ENCODE results near the gene PRKCD. TPM values are rescaled to one million over a fixed set of nuclear protein-coding genes. Genes with fewer than 3 reads are reported as not detected.

Gene PRKCD
- total RNA-seq, 1 experiment from 2014 or later, result 19.2 TPM

DNA sequence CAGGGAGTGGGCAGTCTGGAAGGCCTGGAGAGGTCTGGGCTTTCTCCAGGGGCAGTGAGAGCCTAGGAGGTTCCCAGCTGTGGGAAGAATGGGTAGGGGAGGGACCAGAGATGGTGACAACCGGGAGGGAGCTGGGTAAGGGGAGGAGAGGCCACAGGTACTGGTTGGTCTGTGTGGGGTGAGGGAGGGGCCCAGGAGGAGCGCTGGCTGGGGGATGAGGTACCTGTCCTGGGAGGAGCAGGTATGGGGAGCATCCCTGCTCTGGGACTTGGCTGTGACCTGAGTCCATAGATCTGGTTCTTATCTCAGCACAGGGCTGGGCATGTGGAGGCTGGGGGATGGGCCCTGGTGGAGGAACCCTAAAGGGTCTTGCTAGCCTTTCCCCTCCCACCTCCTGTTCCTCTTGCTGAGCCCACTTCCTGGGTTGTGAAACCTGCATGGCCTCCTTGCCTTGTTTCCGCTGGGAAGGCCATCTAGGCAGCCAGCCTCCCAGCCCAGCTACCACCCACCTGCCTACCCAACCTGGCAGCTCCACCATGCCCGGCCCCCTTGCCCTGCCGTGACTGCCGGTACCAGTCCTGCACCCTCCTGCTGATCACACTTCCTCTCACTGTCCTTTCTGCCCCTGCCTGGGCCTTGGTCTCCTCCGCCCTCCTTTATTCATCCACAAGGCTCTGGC, 11.0 kb downstream of the PRKCD start:
- no peaks in the 10 kb centered on the region for H3K9me3 Mint-ChIP-seq
- ChIA-PET CTCF (interaction anchor here (1.1 to 3.8 kb wide), 4 partner anchors 11 to 61 kb away, joined by 3 to 15 read pairs (median 6); partner anchors contain the start of gene PRKCD), POLR2A (no interaction called here)
- peaks cover 55% of the 10 kb centered on the region for H3K4me1 Mint-ChIP-seq
- TF ChIP-seq ZNF263 (CRISPR knock-in tag; IDR thresholded peaks at IDR 0.05; ENCODE audit: low read depth), result peak; percentile 65; the same call in 1 of the 2 replicates
- 0 out of 2 replicates have a peak, but pooled peaks have one; percentile 32 for TF ChIP-seq NFE2L1 (CRISPR knock-in tag; IDR thresholded peaks at IDR 0.05)
- 0 out of 2 replicates have a peak, but pooled peaks have one; percentile 24 for TF ChIP-seq ZNF121 (CRISPR knock-in tag; IDR thresholded peaks at IDR 0.05)
- TF ChIP-seq, protein P1, sequence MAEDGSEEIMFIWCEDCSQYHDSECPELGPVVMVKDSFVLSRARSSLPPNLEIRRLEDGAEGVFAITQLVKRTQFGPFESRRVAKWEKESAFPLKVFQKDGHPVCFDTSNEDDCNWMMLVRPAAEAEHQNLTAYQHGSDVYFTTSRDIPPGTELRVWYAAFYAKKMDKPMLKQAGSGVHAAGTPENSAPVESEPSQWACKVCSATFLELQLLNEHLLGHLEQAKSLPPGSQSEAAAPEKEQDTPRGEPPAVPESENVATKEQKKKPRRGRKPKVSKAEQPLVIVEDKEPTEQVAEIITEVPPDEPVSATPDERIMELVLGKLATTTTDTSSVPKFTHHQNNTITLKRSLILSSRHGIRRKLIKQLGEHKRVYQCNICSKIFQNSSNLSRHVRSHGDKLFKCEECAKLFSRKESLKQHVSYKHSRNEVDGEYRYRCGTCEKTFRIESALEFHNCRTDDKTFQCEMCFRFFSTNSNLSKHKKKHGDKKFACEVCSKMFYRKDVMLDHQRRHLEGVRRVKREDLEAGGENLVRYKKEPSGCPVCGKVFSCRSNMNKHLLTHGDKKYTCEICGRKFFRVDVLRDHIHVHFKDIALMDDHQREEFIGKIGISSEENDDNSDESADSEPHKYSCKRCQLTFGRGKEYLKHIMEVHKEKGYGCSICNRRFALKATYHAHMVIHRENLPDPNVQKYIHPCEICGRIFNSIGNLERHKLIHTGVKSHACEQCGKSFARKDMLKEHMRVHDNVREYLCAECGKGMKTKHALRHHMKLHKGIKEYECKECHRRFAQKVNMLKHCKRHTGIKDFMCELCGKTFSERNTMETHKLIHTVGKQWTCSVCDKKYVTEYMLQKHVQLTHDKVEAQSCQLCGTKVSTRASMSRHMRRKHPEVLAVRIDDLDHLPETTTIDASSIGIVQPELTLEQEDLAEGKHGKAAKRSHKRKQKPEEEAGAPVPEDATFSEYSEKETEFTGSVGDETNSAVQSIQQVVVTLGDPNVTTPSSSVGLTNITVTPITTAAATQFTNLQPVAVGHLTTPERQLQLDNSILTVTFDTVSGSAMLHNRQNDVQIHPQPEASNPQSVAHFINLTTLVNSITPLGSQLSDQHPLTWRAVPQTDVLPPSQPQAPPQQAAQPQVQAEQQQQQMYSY (CRISPR knock-in tag; IDR thresholded peaks at IDR 0.05), result peak; percentile 37; the same call in 1 of the 2 replicates
- TF ChIP-seq MYBL2 (CRISPR knock-in tag; IDR thresholded peaks at IDR 0.05), result no peak
- no peaks in the 10 kb centered on the region for H3K27me3 Mint-ChIP-seq (ENCODE audit: low read depth)
- H3K36me3 Mint-ChIP-seq, result no peaks in the 10 kb centered on the region
- no peak overlapping the region for H3K4me3 Mint-ChIP-seq
- peak overlapping the region; percentile 66; the same call in 1 of the 2 replicates for H3K27ac Mint-ChIP-seq
- ATAC-seq (peak; percentile 40), DNase-seq (ENCODE audit: low spot score) (peak; percentile 38)

DNA sequence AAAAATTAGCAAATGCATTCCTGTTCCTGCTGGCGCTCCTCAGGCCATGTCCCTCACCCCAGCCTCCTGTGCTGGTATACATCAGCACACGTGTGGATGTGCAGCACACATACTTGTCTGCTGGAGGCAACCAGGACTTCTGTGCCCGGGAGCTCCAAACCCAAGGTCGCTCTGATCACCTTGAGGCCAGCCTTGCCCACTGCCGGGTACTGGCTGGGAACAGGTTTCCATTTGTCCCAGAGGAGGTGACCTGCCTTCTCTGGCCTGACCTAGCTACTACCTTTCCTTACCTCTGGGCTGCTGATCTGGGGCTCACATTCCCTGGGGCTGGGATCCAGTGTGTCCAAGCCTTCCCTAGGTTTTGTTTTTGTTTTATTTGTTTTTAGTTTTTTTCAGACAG, 12.1 kb downstream of the PRKCD start:
- TF ChIP-seq TCF7 (CRISPR knock-in tag; IDR thresholded peaks at IDR 0.05; ENCODE audit: low read depth), result no peak
- TF ChIP-seq, protein P2, sequence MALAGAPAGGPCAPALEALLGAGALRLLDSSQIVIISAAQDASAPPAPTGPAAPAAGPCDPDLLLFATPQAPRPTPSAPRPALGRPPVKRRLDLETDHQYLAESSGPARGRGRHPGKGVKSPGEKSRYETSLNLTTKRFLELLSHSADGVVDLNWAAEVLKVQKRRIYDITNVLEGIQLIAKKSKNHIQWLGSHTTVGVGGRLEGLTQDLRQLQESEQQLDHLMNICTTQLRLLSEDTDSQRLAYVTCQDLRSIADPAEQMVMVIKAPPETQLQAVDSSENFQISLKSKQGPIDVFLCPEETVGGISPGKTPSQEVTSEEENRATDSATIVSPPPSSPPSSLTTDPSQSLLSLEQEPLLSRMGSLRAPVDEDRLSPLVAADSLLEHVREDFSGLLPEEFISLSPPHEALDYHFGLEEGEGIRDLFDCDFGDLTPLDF (CRISPR knock-in tag; IDR thresholded peaks at IDR 0.05), result no peak
- TF ChIP-seq, protein P3, sequence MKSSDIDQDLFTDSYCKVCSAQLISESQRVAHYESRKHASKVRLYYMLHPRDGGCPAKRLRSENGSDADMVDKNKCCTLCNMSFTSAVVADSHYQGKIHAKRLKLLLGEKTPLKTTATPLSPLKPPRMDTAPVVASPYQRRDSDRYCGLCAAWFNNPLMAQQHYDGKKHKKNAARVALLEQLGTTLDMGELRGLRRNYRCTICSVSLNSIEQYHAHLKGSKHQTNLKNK (CRISPR knock-in tag; IDR thresholded peaks at IDR 0.05), result no peak
- TF ChIP-seq, protein P4, sequence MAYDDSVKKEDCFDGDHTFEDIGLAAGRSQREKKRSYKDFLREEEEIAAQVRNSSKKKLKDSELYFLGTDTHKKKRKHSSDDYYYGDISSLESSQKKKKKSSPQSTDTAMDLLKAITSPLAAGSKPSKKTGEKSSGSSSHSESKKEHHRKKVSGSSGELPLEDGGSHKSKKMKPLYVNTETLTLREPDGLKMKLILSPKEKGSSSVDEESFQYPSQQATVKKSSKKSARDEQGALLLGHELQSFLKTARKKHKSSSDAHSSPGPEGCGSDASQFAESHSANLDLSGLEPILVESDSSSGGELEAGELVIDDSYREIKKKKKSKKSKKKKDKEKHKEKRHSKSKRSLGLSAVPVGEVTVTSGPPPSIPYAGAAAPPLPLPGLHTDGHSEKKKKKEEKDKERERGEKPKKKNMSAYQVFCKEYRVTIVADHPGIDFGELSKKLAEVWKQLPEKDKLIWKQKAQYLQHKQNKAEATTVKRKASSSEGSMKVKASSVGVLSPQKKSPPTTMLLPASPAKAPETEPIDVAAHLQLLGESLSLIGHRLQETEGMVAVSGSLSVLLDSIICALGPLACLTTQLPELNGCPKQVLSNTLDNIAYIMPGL (CRISPR knock-in tag; IDR thresholded peaks at IDR 0.05), result no peak
- ATAC-seq (no peak), DNase-seq (ENCODE audit: low spot score) (no peak)
- Mint-ChIP-seq H3K4me3 (no peak overlapping the region), H3K4me1 (peaks cover 46% of the 10 kb centered on the region), H3K27me3 (ENCODE audit: low read depth) (no peaks in the 10 kb centered on the region), H3K9me3 (no peaks in the 10 kb centered on the region), H3K36me3 (no peaks in the 10 kb centered on the region), H3K27ac (no peak overlapping the region)
- ChIA-PET POLR2A (no interaction called here), CTCF (interaction anchor here (1.5 to 2.1 kb wide), 3 partner anchors 12 to 59 kb away, joined by 4 to 8 read pairs (median 5); partner anchors contain the start of gene PRKCD)

DNA sequence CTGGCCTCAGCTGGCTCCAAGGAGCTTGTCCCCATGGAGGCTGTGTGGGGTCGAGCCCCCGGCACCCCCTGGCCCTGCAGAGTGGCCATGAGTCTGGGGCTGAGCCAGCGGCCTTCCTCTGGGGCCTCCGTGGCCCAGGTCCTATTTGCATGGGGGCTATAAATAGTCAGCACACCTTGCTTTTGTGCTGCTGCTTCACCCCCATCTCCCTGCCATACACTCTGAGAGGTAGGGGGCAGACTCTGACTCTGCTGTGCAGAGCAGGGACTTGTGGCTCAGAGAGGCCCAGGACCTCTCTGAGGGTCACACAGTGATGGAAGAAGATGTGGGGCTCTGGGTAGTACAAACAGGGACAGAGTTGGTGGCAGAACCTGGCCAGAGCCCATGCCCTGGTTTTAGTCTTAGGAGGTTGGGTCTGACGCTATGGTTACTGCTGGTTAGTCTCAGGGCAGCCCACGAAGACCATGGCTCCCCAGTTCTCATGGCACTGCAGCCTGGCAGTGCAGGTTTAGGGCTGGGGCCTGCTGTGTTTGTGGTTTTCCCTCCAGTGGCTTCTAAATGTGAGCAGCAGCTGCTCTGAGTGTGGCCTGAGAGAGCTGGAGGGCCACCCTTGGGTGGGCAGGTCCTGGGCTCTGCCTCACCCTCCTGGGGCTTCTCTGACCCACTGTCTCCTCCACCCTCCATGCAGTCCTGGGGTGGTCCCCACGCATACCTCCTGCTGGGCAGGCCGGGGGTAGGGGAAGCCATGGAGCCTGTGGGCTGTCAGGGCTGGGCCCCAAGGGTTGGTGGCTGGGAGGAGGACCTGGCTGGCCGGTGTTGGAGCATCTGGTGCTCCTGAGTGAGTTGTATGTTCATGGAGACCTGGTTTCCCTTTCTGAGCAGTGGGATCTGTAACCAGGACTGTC, 13.6 kb downstream of the PRKCD start:
- Mint-ChIP-seq H3K36me3 (no peaks in the 10 kb centered on the region), H3K27me3 (ENCODE audit: low read depth) (no peaks in the 10 kb centered on the region), H3K9me3 (no peaks in the 10 kb centered on the region), H3K4me3 (no peak overlapping the region), H3K27ac (peak overlapping the region; percentile 49; the same call in 1 of the 2 replicates), H3K4me1 (peaks cover 33% of the 10 kb centered on the region)
- ChIA-PET CTCF (interaction anchor here (0.6 to 1.7 kb wide), 4 partner anchors 9 to 61 kb away, joined by 3 to 5 read pairs (median 4); no protein-coding TSS in a partner anchor), POLR2A (no interaction called here)
- DNase-seq (ENCODE audit: low spot score) (no peak), ATAC-seq (no peak; the same call in 1 of the 2 replicates)
- TF ChIP-seq GRHL2 (CRISPR knock-in tag; IDR thresholded peaks at IDR 0.05; ENCODE audit: insufficient replicate concordance, severe bottlenecking) (no peak), ETV6 (CRISPR knock-in tag; IDR thresholded peaks at IDR 0.05) (no peak), TCF7 (CRISPR knock-in tag; IDR thresholded peaks at IDR 0.05; ENCODE audit: low read depth) (no peak)
- TF ChIP-seq, protein P5, sequence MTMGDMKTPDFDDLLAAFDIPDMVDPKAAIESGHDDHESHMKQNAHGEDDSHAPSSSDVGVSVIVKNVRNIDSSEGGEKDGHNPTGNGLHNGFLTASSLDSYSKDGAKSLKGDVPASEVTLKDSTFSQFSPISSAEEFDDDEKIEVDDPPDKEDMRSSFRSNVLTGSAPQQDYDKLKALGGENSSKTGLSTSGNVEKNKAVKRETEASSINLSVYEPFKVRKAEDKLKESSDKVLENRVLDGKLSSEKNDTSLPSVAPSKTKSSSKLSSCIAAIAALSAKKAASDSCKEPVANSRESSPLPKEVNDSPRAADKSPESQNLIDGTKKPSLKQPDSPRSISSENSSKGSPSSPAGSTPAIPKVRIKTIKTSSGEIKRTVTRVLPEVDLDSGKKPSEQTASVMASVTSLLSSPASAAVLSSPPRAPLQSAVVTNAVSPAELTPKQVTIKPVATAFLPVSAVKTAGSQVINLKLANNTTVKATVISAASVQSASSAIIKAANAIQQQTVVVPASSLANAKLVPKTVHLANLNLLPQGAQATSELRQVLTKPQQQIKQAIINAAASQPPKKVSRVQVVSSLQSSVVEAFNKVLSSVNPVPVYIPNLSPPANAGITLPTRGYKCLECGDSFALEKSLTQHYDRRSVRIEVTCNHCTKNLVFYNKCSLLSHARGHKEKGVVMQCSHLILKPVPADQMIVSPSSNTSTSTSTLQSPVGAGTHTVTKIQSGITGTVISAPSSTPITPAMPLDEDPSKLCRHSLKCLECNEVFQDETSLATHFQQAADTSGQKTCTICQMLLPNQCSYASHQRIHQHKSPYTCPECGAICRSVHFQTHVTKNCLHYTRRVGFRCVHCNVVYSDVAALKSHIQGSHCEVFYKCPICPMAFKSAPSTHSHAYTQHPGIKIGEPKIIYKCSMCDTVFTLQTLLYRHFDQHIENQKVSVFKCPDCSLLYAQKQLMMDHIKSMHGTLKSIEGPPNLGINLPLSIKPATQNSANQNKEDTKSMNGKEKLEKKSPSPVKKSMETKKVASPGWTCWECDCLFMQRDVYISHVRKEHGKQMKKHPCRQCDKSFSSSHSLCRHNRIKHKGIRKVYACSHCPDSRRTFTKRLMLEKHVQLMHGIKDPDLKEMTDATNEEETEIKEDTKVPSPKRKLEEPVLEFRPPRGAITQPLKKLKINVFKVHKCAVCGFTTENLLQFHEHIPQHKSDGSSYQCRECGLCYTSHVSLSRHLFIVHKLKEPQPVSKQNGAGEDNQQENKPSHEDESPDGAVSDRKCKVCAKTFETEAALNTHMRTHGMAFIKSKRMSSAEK (CRISPR knock-in tag; IDR thresholded peaks at IDR 0.05; ENCODE audit: borderline replicate concordance), result no peak
- TF ChIP-seq, protein P6, sequence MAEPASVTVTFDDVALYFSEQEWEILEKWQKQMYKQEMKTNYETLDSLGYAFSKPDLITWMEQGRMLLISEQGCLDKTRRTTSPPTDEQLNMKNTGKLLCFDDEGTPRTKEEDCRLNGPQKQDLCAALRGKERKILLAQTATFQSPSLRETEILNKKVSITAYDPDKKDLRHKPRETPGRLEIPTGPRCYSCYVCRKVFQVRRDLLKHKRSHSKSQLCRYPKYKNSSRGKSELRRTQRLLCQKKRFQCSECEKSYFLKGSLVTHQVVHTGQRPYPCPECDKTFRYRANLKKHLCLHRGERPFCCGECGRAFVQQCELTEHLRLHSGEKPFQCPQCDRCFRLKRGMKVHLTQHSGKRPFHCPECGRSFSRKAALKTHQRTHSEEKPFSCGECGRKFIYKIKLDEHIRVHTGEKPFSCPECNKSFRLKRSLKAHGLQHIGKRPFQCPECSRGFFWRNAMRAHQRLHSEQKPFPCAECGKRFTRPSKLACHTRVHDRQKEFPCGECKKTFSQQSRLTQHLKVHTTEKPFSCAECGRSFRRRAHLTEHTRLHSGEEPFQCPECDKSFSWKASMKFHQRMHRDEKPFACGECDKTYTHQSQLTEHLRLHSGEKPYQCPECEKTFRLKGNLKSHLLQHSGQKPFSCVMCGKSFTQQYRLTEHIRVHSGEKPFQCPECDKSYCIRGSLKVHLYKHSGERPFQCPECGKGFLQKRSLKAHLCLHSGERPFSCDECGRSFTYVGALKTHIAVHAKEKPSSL (CRISPR knock-in tag; conservative IDR thresholded peaks at IDR 0.05), result no peak
